Activated CD4-positive, alpha-beta T cell treated with anti-CD3 and anti-CD28 coated beads, Interleukin-2, amount 50 U/mL, for 16 hours (primary cell): Measurements from ENCODE around the gene SMARCD2.

Experiments used
- DNase-seq: peaks from one replicate; pipeline ENCODE4 v3.0.0-alpha.2; 2020

The SMARCD2 gene

GRCh38 chr17:63830904-63831491 lies 11.5 kb downstream of the SMARCD2 start:
- no peak for DNase-seq

- DNase-seq, result no peak
These were observed 12.2 kb downstream of the SMARCD2 start for GRCh38 chr17:63830278-63830677.

- no peak for DNase-seq
These were observed 13.5 kb downstream of the SMARCD2 start for GRCh38 chr17:63828936-63829335.

GRCh38 chr17:63827801-63828221 lies 14.7 kb downstream of the SMARCD2 start:
- no peak for DNase-seq

- DNase-seq, result peak; percentile 97
These were observed 15.3 kb downstream of the SMARCD2 start, which contains the start of the genes FTSJ3 and PSMC5 for GRCh38 chr17:63827002-63827800. Gene FTSJ3, minus strand, starts transcription at chr17:63827663. Its CDS starts 761 bp downstream, at chr17:63826902. Gene PSMC5, plus strand, starts transcription at chr17:63827431. Its CDS starts 60 bp downstream, at chr17:63827491.

DNA sequence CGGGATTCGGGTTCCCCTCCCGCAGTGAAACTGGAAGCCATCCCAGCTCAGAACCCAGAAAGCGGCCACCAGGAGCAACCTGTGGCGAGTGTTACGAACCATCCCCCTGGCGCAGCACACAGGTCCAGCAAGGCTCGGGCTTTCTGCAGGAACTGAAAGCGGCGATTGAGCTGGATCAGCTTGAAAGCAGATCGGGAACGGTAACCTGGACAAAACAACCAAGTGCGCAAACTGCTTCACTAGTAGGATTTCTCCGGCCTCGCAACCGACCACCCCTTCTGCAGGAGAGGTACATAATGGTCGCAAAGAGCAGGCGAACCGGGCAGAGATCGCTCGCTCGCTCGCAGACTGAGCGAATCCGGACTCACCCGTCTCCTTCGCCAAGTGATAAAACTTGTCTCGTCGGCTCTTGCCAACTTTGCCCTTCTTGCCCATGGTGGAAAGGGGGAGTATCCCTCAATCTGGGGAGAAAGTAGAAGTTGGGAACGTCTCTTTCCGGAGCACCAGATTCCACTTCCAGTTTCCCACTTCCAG lies 15.9 kb downstream of the SMARCD2 start:
- no peak for DNase-seq

DNA sequence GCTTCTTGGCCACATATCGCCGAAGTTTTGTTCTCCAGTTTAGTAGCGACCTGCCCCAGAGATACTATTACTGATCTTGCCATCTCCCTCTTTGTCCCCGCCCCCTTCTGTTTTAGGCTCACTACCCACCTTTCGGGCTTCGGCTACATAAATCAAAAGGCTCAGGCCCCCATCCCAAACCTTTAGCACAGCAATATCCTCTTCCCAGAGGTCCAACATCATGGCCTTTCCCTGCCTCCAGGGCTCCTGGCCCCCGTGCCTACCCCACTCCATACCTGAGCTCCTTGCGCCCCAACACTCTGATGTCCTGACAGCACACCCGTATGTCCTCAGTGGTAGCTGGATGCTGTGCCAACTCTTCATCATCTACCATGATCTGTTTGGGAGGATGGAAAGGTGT lies 18.1 kb downstream of the SMARCD2 start:
- no peak for DNase-seq

GRCh38 chr17:63823659-63824331 lies 18.7 kb downstream of the SMARCD2 start:
- no peak for DNase-seq

DNA sequence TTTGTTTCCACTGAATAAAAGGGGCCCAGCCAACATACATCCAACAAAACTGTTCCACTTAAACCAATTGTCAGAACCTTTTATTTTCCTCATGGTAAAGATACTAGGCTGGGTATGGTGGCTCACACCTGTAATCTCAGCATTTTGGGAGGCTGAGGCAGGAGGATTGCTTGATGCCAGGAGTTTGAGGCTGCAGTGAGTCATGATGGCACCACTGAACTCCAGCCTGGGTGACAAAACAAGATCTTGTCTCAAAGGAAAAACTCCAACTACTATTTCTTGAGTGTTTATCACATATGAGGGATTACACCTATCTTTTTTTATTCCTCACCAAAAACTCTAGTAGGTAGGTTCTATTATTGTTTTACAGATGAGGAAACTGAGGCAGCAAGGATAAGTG lies 19.9 kb downstream of the SMARCD2 start:
- no peak for DNase-seq

DNA sequence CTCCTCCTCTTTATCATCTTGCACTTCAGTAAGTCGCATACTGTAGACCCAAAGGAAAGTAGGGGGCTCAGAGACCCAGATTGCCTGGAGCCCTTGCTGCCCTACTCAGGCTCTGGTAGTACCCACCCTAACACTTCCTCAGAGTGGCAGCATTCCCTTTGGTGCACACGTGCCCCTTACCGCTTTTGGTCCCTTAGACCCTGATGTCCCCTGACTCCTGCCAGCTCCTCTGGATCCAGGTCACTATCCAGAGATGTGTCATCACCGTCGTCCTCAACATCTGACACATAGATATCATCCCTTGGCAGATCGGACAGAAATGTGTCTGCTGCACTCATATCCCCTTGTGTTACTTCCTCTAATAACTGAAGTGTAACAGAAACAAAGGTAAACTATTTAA lies 20.7 kb downstream of the SMARCD2 start:
- DNase-seq, result no peak

DNA sequence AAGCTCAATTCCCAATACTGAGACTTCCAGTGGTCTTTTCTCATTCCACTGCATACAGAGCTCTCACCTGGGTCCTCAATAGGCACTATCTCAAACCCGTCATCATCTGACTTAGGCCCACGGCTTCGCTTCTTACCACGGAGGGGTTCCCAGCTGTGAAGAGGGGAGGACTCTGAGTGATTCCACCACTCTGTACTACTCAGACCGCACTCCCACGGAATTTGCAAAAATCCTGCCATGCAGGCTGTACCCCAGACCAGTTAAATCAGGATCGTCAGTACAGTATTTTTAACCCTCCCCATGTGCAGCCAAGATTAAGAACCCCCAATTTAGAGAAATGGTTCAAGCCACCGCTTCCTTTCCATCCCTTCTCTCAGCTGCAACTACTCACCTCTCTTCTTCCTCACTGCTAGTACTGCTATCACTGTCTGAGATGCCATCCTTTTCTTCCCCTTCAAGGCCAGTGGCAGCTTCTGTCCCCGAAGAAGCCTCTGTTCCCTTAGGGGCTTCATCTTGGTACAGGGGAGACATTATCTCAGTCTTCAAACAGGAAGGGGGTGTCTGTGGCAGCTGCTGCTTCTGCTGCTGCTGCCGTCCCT lies 21.4 kb downstream of the SMARCD2 start:
- DNase-seq, result no peak

- DNase-seq, result no peak
These were observed 22.6 kb downstream of the SMARCD2 start for GRCh38 chr17:63819585-63820537.

DNA sequence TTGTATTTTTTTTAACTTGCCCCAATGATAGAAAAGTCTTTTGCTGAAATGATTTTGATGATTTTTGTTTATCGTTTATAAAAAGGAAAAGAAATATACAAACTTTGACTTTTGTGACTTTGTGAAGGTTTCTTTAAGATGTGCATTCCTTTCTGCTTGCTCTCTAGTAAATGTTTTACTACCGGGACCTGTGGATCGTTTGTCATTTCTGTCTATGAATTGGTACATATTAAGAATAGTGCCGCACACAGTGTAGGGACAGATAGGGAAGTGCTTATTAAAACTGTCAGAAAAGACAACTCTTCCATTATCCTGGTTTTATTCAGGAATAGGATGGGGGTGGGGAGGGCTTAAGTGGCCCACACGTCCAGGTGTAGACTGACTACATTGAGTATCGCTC lies 23.4 kb downstream of the SMARCD2 start:
- DNase-seq, result no peak

- no peak for DNase-seq
These were observed 24.6 kb downstream of the SMARCD2 start for GRCh38 chr17:63817736-63818385.

- no peak for DNase-seq
These were observed 25.8 kb downstream of the SMARCD2 start for GRCh38 chr17:63816669-63817068.

GRCh38 chr17:63816123-63816522 lies 26.4 kb downstream of the SMARCD2 start:
- DNase-seq, result no peak

DNA sequence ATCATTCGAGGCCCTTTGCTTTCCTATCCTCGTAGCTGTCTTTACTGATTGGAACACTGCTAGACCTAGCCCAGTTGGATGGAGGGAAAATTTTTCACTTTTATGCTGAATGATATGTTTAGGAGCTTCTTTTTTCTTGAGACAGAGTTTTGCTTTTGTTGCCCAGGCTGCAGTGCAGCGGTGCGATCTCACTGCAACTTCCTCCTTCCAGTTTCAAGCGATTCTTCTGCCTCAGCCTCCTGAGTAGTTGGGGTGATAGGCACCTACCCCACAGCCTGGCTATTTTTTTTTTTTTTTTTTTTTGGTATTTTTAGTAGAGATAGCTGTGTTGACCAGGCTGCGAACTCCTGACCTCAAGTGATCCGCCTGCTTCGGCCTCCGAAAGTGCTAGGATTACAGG lies 32.5 kb downstream of the SMARCD2 start:
- no peak for DNase-seq

DNA sequence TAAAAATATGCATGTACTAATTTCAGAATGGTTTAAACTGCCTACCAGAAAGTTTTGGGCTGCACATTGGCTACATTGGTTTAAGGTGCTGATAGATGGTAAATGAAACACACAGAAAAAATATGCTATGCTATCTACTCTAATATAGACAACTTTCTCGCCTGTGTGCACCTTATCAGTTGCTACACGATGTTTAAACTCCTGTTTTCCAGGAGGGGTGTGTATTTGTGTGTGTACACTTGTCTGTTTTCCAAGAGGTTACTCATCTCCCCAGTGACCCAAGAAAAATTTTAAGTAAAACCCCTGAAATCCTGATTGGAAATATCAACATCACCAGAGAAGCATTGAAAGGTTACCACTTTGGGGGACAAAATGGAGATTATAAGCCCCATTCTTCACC lies 36.9 kb downstream of the SMARCD2 start:
- DNase-seq, result no peak

- DNase-seq, result no peak
These were observed 38.2 kb downstream of the SMARCD2 start for GRCh38 chr17:63804328-63804727.

- no peak for DNase-seq
These were observed 41.7 kb downstream of the SMARCD2 start for GRCh38 chr17:63800783-63801182.

DNA sequence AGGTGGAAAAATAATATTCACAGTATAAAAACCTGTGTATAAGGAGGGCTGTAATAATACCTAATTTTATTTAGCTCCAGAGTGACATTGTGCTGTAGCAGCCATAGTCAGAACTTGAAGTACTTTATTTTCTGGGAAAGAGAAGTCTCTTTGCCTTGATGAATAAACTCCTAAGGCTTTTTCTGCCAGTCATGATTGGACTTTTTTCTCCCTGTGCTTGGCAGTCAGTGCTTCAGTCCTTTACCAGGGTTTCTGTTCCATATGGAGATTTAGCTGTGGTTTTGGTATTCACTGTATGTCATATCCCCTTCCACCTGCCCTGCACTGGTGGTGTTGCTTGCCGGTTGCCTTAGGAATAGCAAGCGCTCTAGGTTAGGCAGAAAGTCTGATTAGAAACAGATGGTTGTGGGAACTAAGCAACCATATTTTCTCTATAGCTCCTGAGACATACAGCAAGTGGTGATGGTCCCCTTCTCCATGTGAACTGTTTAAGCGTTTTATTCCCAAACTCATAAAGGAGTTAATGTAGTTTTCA lies 43.8 kb downstream of the SMARCD2 start:
- no peak for DNase-seq
